DMS79 (cell line): ENCODE data around the gene POLE.

Source experiments
- DNase-seq: peaks from one replicate; lab custom pipeline; 2025; lab: John Stamatoyannopoulos, UW

The POLE gene

GRCh38 chr12:132675757-132676432 lies 11.2 kb downstream of the POLE start:
- DNase-seq: no peak

- DNase-seq: no peak
These were observed 12.6 kb downstream of the POLE start for GRCh38 chr12:132674561-132674960.

- no peak for DNase-seq
These were observed 13.6 kb downstream of the POLE start for GRCh38 chr12:132673288-132674179.

- no peak for DNase-seq
These were observed 14.5 kb downstream of the POLE start for GRCh38 chr12:132672678-132673077.

- DNase-seq: no peak
These were observed 15.0 kb downstream of the POLE start for GRCh38 chr12:132672116-132672515.

- no peak for DNase-seq
These were observed 17.8 kb downstream of the POLE start for GRCh38 chr12:132669166-132669879.

- no peak for DNase-seq
These were observed 18.7 kb downstream of the POLE start for GRCh38 chr12:132668191-132669088.

- no peak for DNase-seq
These were observed 21.3 kb downstream of the POLE start for GRCh38 chr12:132665794-132666193.

GRCh38 chr12:132665149-132665491 lies 22.0 kb downstream of the POLE start:
- DNase-seq: no peak

- no peak for DNase-seq
These were observed 22.7 kb downstream of the POLE start for GRCh38 chr12:132664206-132665148.

- no peak for DNase-seq
These were observed 24.0 kb downstream of the POLE start for GRCh38 chr12:132662901-132663755.

GRCh38 chr12:132661972-132662371 lies 25.2 kb downstream of the POLE start:
- no peak for DNase-seq

- no peak for DNase-seq
These were observed 26.1 kb downstream of the POLE start for GRCh38 chr12:132660996-132661395.

- DNase-seq: no peak
These were observed 27.1 kb downstream of the POLE start for GRCh38 chr12:132660052-132660451.

- no peak for DNase-seq
These were observed 28.0 kb downstream of the POLE start for GRCh38 chr12:132659146-132659545.

- no peak for DNase-seq
These were observed 28.8 kb downstream of the POLE start for GRCh38 chr12:132658149-132658894.

- no peak for DNase-seq
These were observed 30.0 kb downstream of the POLE start for GRCh38 chr12:132657004-132657727.

- DNase-seq: no peak
These were observed 33.4 kb downstream of the POLE start for GRCh38 chr12:132653567-132654290.
